PFSK-1 (cell line): ENCODE data around the gene MAGOH.

ENCODE experiments used
- FOXP2 ChIP-seq: optimal IDR thresholded peaks from 2 replicates; pipeline ENCODE3; 2011; ENCODE audit warnings: borderline replicate concordance, control low read depth, inconsistent platforms; ENCODE audit not compliant: insufficient read depth; ENCODE audit errors: extremely low read length, extremely low read depth
- POLR2AphosphoS5 ChIP-seq: IDR thresholded peaks from 2 replicates; pipeline ENCODE4 v1.6.1; 2012; ENCODE audit warnings: low read depth, mild to moderate bottlenecking, control low read depth, low read length, moderate library complexity
- REST ChIP-seq, 2 experiments: IDR thresholded peaks; 2 replicates each; pipeline versions ENCODE4 v1.6.1 to v1.8.0; 2011 to 2012; ENCODE audit warnings: low read depth in 2 of 2, low read length in 2 of 2, control low read depth in 1 of 2, inconsistent platforms in 1 of 2, mild to moderate bottlenecking in 1 of 2, moderate library complexity in 1 of 2; ENCODE audit not compliant: insufficient read depth in 1 of 2
- SIN3A ChIP-seq: IDR thresholded peaks from 2 replicates; pipeline ENCODE4 v1.6.1; 2012; ENCODE audit warnings: mild to moderate bottlenecking, low read length, moderate library complexity, borderline replicate concordance; ENCODE audit not compliant: insufficient read depth
- TAF1 ChIP-seq: IDR thresholded peaks from 2 replicates; pipeline ENCODE4 v1.6.1; 2012; ENCODE audit warnings: low read length, control low read depth, borderline replicate concordance; ENCODE audit not compliant: insufficient read depth

GRCh38 chr1:53273526-53273925 lies 35.2 kb upstream of the MAGOH start:
- TF ChIP-seq TAF1 (no peak), REST (IDR thresholded peaks at IDR 0.05; ENCODE audit: insufficient read depth in 1 of 2, low read depth in 2 of 2, low read length in 2 of 2) (no peak), POLR2AphosphoS5 (no peak), SIN3A (no peak), FOXP2 (no peak)
